Right lobe of liver (tissue), 4 donors: Measurements from ENCODE around the gene KIAA1614.

Experiments
- CTCF ChIP-seq, 4 donors: fragments of 200-600 bp in 3 of 4; fragments of 450-650 bp in 1 of 4; IDR thresholded peaks; one replicate each; pipeline versions ENCODE4 v1.5.1 to v1.8.0; 2016 to 2022; ENCODE audit warnings: antibody characterized with exemption in 4 of 4, mild to moderate bottlenecking in 2 of 4
- POLR2A ChIP-seq: fragments of 450-650 bp; IDR thresholded peaks from one replicate; pipeline ENCODE4 v1.6.1; 2017; ENCODE audit warnings: antibody characterized with exemption, mild to moderate bottlenecking
- donor health status: DM: no; HTN: no; CAD: no.
- donor health status: DM: no; HTN: no; CAD: no.
- donor health status: DM: no; HTN: yes; CAD: no.

- TF ChIP-seq CTCF (IDR thresholded peaks at IDR 0.05) (no peak), POLR2A (no peak)
Observed at GRCh38 chr1:180886338-180886737, 26.4 kb upstream of the KIAA1614 start.
